ENCODE data around the gene SACM1L. TPM values are rescaled to one million over a fixed set of nuclear protein-coding genes. Genes with fewer than 3 reads are reported as not detected.
"Not testable (repeated sequence)": the region's sequence is repeated elsewhere in the genome, so short reads cannot be mapped to it uniquely, and the experiment has no call there.

Gene SACM1L
- total RNA-seq, 1 donor from 2014 or later: 59.2 TPM

DNA sequence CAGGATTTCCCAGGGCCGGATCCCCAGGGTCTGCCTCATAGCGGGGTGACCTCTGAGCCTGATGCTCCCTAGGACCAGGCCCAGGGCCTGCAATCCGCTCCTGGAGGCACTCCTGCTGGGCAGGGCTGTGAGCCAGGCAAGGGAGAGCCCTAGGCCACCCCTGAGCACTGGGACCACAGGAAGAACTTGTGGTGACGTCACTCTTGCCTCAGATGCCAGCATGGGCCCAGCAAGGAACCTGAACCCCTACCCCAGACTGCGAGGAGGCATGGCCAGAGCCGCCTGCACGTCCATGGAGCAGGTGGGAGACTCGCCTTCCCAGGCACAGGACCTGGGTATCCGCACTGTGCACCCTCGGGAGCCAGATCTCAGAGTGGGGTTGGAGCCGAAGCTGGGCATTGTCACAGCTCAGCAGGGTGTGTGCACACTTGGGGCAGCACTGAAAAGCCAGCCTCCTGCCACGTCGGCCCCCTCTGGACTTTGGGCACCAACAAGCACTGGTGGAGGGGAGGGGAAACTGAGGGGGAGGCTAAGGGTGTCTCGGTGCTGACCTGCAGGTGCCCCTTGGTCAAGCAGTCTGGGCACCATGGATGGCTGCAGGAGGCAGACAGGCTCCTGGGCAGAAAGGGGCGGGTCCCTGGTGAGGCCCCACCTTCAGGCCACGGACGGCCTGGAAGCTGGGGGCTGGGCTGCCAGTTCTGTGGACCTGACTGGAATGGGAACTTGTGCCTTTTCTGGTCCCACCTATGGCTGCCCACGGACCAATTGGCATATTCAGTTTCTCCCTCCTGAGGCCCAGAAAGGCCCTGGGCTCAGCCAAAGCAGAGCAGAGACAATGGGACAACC is 57.8 kb downstream of the SACM1L start:
- peaks cover 5% of the 10 kb centered on the region for H3K36me3 Mint-ChIP-seq (ENCODE audit: unreplicated experiment)
- H3K27ac Mint-ChIP-seq (ENCODE audit: unreplicated experiment): no peak overlapping the region
- no peak for DNase-seq
- H3K4me1 Mint-ChIP-seq (ENCODE audit: low read depth, unreplicated experiment): peaks cover 2% of the 10 kb centered on the region
- no peaks in the 10 kb centered on the region for H3K9me3 Mint-ChIP-seq (ENCODE audit: unreplicated experiment)
- peaks cover 2% of the 10 kb centered on the region for H3K27me3 Mint-ChIP-seq (ENCODE audit: unreplicated experiment)
- H3K4me3 Mint-ChIP-seq (ENCODE audit: unreplicated experiment): no peak overlapping the region
- no peak for TF ChIP-seq CTCF (IDR thresholded peaks at IDR 0.05; ENCODE audit: partially characterized antibody, unreplicated experiment)

DNA sequence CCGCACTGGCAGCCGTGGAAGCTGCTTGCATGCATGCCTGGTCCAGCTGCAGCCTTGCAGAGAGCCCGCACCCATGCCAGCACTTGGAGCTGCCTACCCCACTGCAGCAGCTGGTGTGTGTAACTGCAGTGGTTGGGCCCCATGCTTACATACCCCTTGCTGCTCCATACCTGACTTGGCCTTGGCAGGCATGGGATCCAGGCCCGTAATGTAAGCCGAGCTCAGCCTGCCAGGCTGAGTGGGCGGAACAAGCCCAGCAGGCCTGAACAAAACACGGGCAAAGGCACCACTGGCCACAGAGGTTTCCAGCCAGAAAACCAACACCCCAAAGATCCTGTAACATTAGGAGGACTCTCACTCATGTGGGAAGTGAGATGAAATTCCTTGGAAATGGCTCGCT is 58.9 kb downstream of the SACM1L start:
- DNase-seq: no peak
- Mint-ChIP-seq H3K27me3 (ENCODE audit: unreplicated experiment) (peaks cover 2% of the 10 kb centered on the region), H3K4me3 (ENCODE audit: unreplicated experiment) (no peak overlapping the region), H3K9me3 (ENCODE audit: unreplicated experiment) (peaks cover 2% of the 10 kb centered on the region), H3K36me3 (ENCODE audit: unreplicated experiment) (peaks cover 5% of the 10 kb centered on the region), H3K27ac (ENCODE audit: unreplicated experiment) (peak overlapping the region; percentile 48), H3K4me1 (ENCODE audit: low read depth, unreplicated experiment) (peaks cover 6% of the 10 kb centered on the region)
- no peak for TF ChIP-seq CTCF (IDR thresholded peaks at IDR 0.05; ENCODE audit: partially characterized antibody, unreplicated experiment)

- not testable (repeated sequence) for H3K27me3 Mint-ChIP-seq (ENCODE audit: unreplicated experiment); H3K36me3 Mint-ChIP-seq (ENCODE audit: unreplicated experiment); H3K4me1 Mint-ChIP-seq (ENCODE audit: low read depth, unreplicated experiment); DNase-seq; H3K4me3 Mint-ChIP-seq (ENCODE audit: unreplicated experiment); H3K9me3 Mint-ChIP-seq (ENCODE audit: unreplicated experiment); H3K27ac Mint-ChIP-seq (ENCODE audit: unreplicated experiment)
Observed at GRCh38 chr3:45749036-45749600, 59.9 kb downstream of the SACM1L start.

DNA sequence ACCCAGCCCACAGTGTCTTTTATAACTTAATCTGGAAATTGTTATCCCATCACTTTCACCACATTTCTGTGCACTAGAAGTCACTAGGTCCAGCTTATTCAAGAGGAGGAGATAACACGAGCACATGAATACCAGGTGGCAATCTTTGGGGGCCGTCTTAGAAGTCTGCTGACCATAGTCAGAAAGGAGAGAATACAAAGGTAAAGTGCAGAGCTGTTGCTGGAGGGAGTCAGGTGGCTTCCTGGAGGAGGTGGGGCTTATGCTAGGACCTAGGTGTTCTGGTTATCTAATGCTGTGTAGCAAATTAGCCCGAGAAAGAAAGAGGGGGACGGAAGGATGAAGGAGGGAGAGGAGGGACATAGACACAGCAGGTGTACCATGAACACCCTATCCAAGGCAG is 60.7 kb downstream of the SACM1L start:
- Mint-ChIP-seq H3K9me3 (ENCODE audit: unreplicated experiment) (peaks cover 5% of the 10 kb centered on the region), H3K36me3 (ENCODE audit: unreplicated experiment) (peaks cover 5% of the 10 kb centered on the region), H3K4me1 (ENCODE audit: low read depth, unreplicated experiment) (peaks cover 6% of the 10 kb centered on the region), H3K27me3 (ENCODE audit: unreplicated experiment) (peaks cover 5% of the 10 kb centered on the region), H3K27ac (ENCODE audit: unreplicated experiment) (no peak overlapping the region), H3K4me3 (ENCODE audit: unreplicated experiment) (no peak overlapping the region)
- DNase-seq: no peak
- TF ChIP-seq CTCF (IDR thresholded peaks at IDR 0.05; ENCODE audit: partially characterized antibody, unreplicated experiment): no peak

GRCh38 chr3:45751537-45752242 is 62.5 kb downstream of the SACM1L start:
- H3K4me3 Mint-ChIP-seq (ENCODE audit: unreplicated experiment): no peak overlapping the region
- peaks cover 6% of the 10 kb centered on the region for H3K4me1 Mint-ChIP-seq (ENCODE audit: low read depth, unreplicated experiment)

More at GRCh38 chr3:45751537-45752242, 62.5 kb downstream of the SACM1L start:
- Mint-ChIP-seq H3K9me3 (ENCODE audit: unreplicated experiment) (peaks cover 5% of the 10 kb centered on the region), H3K36me3 (ENCODE audit: unreplicated experiment) (peaks cover 5% of the 10 kb centered on the region), H3K27me3 (ENCODE audit: unreplicated experiment) (peaks cover 5% of the 10 kb centered on the region), H3K27ac (ENCODE audit: unreplicated experiment) (no peak overlapping the region)
- DNase-seq: no peak
- TF ChIP-seq CTCF (IDR thresholded peaks at IDR 0.05; ENCODE audit: partially characterized antibody, unreplicated experiment): no peak

Measured in glutamatergic neuron (in vitro differentiated cells).